Gastrocnemius medialis (tissue), 4 donors: ENCODE data around the gene MMP15. TPM values are rescaled to one million over a fixed set of nuclear protein-coding genes. Genes with fewer than 3 reads are reported as not detected.

ENCODE experiments used
- ATAC-seq, 2 donors: fragments of 150-250 bp; one replicate each; pipeline ENCODE4 v1.9.1; 2016
- DNase-seq, 2 donors: peaks; one replicate each; pipeline ENCODE4 v3.0.0-alpha.2; 2019
- H3K27ac ChIP-seq, 4 donors: fragments of 200-600 bp; sonication (generic); 1 replicate in 1 of 4; 2 replicates in 3 of 4; pipeline ENCODE4 v1.5.1; 2016 to 2018; ENCODE audit warnings: mild to moderate bottlenecking in 2 of 4, moderate library complexity in 1 of 4
- H3K27me3 ChIP-seq, 3 donors: fragments of 200-600 bp; sonication (generic) in 2 of 3; 1 replicate in 1 of 3; 2 replicates in 2 of 3; pipeline versions ENCODE4 v1.5.1 to v1.6.0; 2016 to 2019; ENCODE audit warnings: mild to moderate bottlenecking in 1 of 3, moderate library complexity in 1 of 3
- H3K36me3 ChIP-seq, 2 donors: fragments of 200-600 bp; sonication (generic) in 1 of 2; one replicate each; pipeline ENCODE4 v1.5.1; 2017 to 2018
- H3K4me1 ChIP-seq, 2 donors: fragments of 200-600 bp; sonication (generic) in 1 of 2; one replicate each; pipeline ENCODE4 v1.5.1; 2016 to 2017; ENCODE audit warnings: mild to moderate bottlenecking in 2 of 2
- H3K4me3 ChIP-seq, 4 donors: fragments of 200-600 bp; sonication (generic) in 3 of 4; 1 replicate in 1 of 4; 2 replicates in 3 of 4; pipeline ENCODE4 v1.5.1; 2016 to 2019; ENCODE audit warnings: mild to moderate bottlenecking in 2 of 4
- H3K9me3 ChIP-seq, 3 donors: fragments of 200-600 bp; sonication (generic) in 2 of 3; 1 replicate in 1 of 3; 2 replicates in 2 of 3; pipeline ENCODE4 v1.5.1; 2016 to 2019
- POLR2A ChIP-seq, 2 donors: fragments of 450-650 bp; IDR thresholded peaks; one replicate each; pipeline ENCODE4 v1.6.1; 2017; ENCODE audit warnings: antibody characterized with exemption in 2 of 2, mild to moderate bottlenecking in 2 of 2, moderate library complexity in 2 of 2
- in situ Hi-C, 4 donors: fragments of 200-750 bp; cut with MboI; loops; one replicate each; pipeline versions ENCODE4 v1.15.0 to v1.8.0; 2017; ENCODE audit warnings: low sequenced_read_pairs in 4 of 4
- intact Hi-C: fragments of 100-400 bp; cut with DNase I; formaldehyde crosslinking; loops from one replicate; pipeline ENCODE4 v1.15.1; 2023; ENCODE audit warnings: low total_unique reads
- total RNA-seq, 4 donors: library from RNA; depleted of rRNA; stranded (reverse); fragments of >200 nt; gene quantifications; one replicate each; pipeline versions ENCODE4 v1.1.0 to v1.2.3, GENCODE V29; 2016
- TF ChIP-seq, protein P1 (sequence below), 5 experiments: fragments of 450-650 bp in 3 of 5; fragments of 200-600 bp in 2 of 5; sonication (generic) in 2 of 5; IDR thresholded peaks in 4 of 5; conservative IDR thresholded peaks in 1 of 5; 1 replicate in 4 of 5; 2 replicates in 1 of 5; pipeline ENCODE4 v1.5.1; 2016 to 2019; ENCODE audit warnings: antibody characterized with exemption in 5 of 5, mild to moderate bottlenecking in 3 of 5, moderate library complexity in 3 of 5

Gene MMP15
- total RNA-seq, 4 donors from 2014 or later = 2.9 to 8.1 (median 4.9) TPM

DNA sequence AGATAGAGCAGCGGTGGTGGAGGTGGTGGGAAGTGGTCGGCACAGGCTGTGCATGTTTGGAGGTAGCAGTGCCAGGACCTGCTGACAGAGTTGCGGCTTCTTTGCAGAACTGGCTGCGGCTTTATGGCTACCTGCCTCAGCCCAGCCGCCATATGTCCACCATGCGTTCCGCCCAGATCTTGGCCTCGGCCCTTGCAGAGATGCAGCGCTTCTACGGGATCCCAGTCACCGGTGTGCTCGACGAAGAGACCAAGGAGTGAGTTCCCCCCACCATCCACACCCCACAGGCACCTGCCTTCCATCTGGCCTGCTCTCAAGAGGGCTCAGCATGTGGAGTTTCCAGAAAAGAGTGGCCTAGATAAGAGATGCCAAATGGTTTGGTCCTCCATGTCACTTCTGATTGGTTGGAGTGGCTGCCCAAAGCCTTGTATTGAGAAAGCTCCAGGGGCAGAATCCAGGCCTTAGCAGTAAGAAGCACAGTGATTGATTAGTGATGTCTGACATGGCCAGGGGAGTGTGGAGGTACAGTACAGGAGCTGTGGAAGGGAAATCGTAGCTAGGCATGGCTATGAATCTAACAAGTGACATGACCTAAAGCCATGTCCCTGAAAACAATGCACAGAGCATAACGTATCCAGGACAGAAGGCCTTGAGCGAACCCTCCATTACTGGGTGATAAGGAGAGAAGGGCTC lies 12.0 kb downstream of the MMP15 start:
- intact Hi-C loops = no loop called here
- Histone ChIP-seq H3K9me3 (no peaks in the 10 kb centered on the region), H3K4me3 (no peak overlapping the region), H3K27ac (no peak overlapping the region), H3K4me1 (peaks cover 28 to 31% of the 10 kb centered on the region in 2 donors), H3K27me3 (no peaks in the 10 kb centered on the region), H3K36me3 (peaks cover 0 to 11% of the 10 kb centered on the region in 2 donors)
- in situ Hi-C loops = no loop called here
- ATAC-seq = no peak
- TF ChIP-seq POLR2A (IDR thresholded peaks at IDR 0.05) = no peak
- TF ChIP-seq, protein P1, sequence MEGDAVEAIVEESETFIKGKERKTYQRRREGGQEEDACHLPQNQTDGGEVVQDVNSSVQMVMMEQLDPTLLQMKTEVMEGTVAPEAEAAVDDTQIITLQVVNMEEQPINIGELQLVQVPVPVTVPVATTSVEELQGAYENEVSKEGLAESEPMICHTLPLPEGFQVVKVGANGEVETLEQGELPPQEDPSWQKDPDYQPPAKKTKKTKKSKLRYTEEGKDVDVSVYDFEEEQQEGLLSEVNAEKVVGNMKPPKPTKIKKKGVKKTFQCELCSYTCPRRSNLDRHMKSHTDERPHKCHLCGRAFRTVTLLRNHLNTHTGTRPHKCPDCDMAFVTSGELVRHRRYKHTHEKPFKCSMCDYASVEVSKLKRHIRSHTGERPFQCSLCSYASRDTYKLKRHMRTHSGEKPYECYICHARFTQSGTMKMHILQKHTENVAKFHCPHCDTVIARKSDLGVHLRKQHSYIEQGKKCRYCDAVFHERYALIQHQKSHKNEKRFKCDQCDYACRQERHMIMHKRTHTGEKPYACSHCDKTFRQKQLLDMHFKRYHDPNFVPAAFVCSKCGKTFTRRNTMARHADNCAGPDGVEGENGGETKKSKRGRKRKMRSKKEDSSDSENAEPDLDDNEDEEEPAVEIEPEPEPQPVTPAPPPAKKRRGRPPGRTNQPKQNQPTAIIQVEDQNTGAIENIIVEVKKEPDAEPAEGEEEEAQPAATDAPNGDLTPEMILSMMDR (IDR thresholded peaks at IDR 0.05 in 4 of 5, conservative IDR thresholded peaks at IDR 0.05 in 1 of 5) = no peak
- no peak for DNase-seq

- in situ Hi-C loops = no loop called here
- Histone ChIP-seq H3K27me3 (no peaks in the 10 kb centered on the region), H3K36me3 (peaks cover 0 to 13% of the 10 kb centered on the region in 2 donors), H3K27ac (no peak overlapping the region), H3K9me3 (no peaks in the 10 kb centered on the region), H3K4me1 (peaks cover 23 to 24% of the 10 kb centered on the region in 2 donors), H3K4me3 (no peak overlapping the region)
- intact Hi-C loops = no loop called here
- DNase-seq (no peak), ATAC-seq (no peak)
- no peak for TF ChIP-seq POLR2A (IDR thresholded peaks at IDR 0.05)
- TF ChIP-seq, protein P1 (IDR thresholded peaks at IDR 0.05 in 4 of 5, conservative IDR thresholded peaks at IDR 0.05 in 1 of 5) = no peak
Observed at GRCh38 chr16:58038219-58038641, 12.7 kb downstream of the MMP15 start.

DNA sequence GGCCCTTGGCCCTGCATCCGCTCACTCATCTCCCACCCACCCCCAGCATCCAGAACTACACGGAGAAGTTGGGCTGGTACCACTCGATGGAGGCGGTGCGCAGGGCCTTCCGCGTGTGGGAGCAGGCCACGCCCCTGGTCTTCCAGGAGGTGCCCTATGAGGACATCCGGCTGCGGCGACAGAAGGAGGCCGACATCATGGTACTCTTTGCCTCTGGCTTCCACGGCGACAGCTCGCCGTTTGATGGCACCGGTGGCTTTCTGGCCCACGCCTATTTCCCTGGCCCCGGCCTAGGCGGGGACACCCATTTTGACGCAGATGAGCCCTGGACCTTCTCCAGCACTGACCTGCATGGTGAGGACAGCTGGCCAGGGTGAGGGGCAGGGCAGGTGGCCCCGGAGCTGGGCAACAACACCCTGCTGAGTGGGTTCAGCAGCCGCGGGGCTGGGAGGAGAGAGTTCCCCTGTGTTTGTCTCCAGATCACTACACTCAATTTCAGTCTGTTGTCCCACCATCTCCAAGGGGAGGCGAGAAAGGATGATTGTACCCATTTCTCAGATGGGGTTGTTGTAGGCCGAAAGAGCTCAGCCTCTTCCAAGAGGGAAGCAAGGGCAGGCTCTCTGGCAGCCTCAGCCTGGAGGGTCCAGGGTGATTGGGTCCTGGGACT lies 14.4 kb downstream of the MMP15 start:
- intact Hi-C loops (no loop called here), in situ Hi-C loops (no loop called here)
- peaks cover 0 to 18% of the 10 kb centered on the region in 2 donors for H3K36me3 ChIP-seq
- H3K27ac ChIP-seq = no peak overlapping the region
- DNase-seq = no peak
- H3K4me3 ChIP-seq = no peak overlapping the region
- ATAC-seq = no peak
- H3K4me1 ChIP-seq = peaks cover 12% of the 10 kb centered on the region in 2 donors
- no peaks in the 10 kb centered on the region for H3K27me3 ChIP-seq
- no peaks in the 10 kb centered on the region for H3K9me3 ChIP-seq
- TF ChIP-seq, protein P1 (IDR thresholded peaks at IDR 0.05 in 4 of 5, conservative IDR thresholded peaks at IDR 0.05 in 1 of 5) = no peak
- TF ChIP-seq POLR2A (IDR thresholded peaks at IDR 0.05) = no peak

DNA sequence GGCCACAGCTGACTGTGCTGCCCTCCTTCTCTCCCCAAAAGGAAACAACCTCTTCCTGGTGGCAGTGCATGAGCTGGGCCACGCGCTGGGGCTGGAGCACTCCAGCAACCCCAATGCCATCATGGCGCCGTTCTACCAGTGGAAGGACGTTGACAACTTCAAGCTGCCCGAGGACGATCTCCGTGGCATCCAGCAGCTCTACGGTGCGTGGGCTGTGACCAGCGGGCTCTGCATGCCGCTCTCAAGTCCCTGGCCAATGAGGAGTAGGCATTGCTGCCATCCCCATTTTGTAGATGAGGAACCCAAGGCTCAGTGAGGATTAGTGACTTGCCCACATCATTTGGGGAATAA lies 14.9 kb downstream of the MMP15 start:
- intact Hi-C loops (no loop called here), in situ Hi-C loops (no loop called here)
- Histone ChIP-seq H3K4me1 (peaks cover 11% of the 10 kb centered on the region in 2 donors), H3K27ac (no peak overlapping the region), H3K36me3 (peaks cover 0 to 20% of the 10 kb centered on the region in 2 donors), H3K27me3 (no peaks in the 10 kb centered on the region), H3K4me3 (no peak overlapping the region), H3K9me3 (no peaks in the 10 kb centered on the region)
- DNase-seq (no peak), ATAC-seq (no peak)
- TF ChIP-seq POLR2A (IDR thresholded peaks at IDR 0.05) = no peak
- TF ChIP-seq, protein P1 (IDR thresholded peaks at IDR 0.05 in 4 of 5, conservative IDR thresholded peaks at IDR 0.05 in 1 of 5) = no peak
